Epidermal melanocyte (primary cell): ENCODE results near the gene KRTAP5-2.
A peak's percentile ranks its signal among the peaks of the same experiment; 100 is the strongest.
"Not testable (repeated sequence)": the region's sequence is repeated elsewhere in the genome, so short reads cannot be mapped to it uniquely, and the experiment has no call there.

Experiments used
- DNase-seq: peaks from one replicate; pipeline ENCODE4 v3.0.0; 2011; ENCODE audit warnings: low spot score; ENCODE audit not compliant: insufficient read length

The KRTAP5-2 gene

GRCh38 chr11:1592628-1593027 lies 5.5 kb downstream of the KRTAP5-2 start:
- DNase-seq = no peak

- DNase-seq = no peak
Measured at GRCh38 chr11:1589996-1590395, 8.1 kb downstream of the KRTAP5-2 start.

GRCh38 chr11:1589191-1589963 lies 8.7 kb downstream of the KRTAP5-2 start:
- DNase-seq = not testable (repeated sequence)

GRCh38 chr11:1586699-1587098 lies 11.4 kb downstream of the KRTAP5-2 start:
- DNase-seq = no peak

GRCh38 chr11:1584661-1585370 lies 13.3 kb downstream of the KRTAP5-2 start, which contains the start of gene KRTAP5-1:
KRTAP5-1 (minus strand) TSS chr11:1585283; CDS start chr11:1585249, 34 bp downstream.
- DNase-seq = not testable (repeated sequence)

GRCh38 chr11:1582909-1583308 lies 15.2 kb downstream of the KRTAP5-2 start:
- not testable (repeated sequence) for DNase-seq

GRCh38 chr11:1581976-1582375 lies 16.1 kb downstream of the KRTAP5-2 start:
- DNase-seq = no peak

GRCh38 chr11:1576825-1577224 lies 21.3 kb downstream of the KRTAP5-2 start:
- DNase-seq = no peak

GRCh38 chr11:1575756-1576155 lies 22.3 kb downstream of the KRTAP5-2 start:
- DNase-seq = not testable (repeated sequence)

- no peak for DNase-seq
Measured at GRCh38 chr11:1574933-1575242, 23.2 kb downstream of the KRTAP5-2 start.

- DNase-seq = no peak
Measured at GRCh38 chr11:1574238-1574932, 23.7 kb downstream of the KRTAP5-2 start.

GRCh38 chr11:1573903-1574237 lies 24.2 kb downstream of the KRTAP5-2 start:
- DNase-seq = no peak

- no peak for DNase-seq
Measured at GRCh38 chr11:1573077-1573902, 24.8 kb downstream of the KRTAP5-2 start.

- DNase-seq = peak; percentile 91
Measured at GRCh38 chr11:1572197-1573076, 25.7 kb downstream of the KRTAP5-2 start, which contains the start of gene DUSP8. DUSP8 (minus strand) TSS chr11:1572271; CDS start chr11:1565826, 6,445 bp downstream.

- no peak for DNase-seq
Measured at GRCh38 chr11:1571760-1572196, 26.3 kb downstream of the KRTAP5-2 start.

GRCh38 chr11:1570896-1571759 lies 27.0 kb downstream of the KRTAP5-2 start:
- no peak for DNase-seq

GRCh38 chr11:1570531-1570895 lies 27.6 kb downstream of the KRTAP5-2 start:
- no peak for DNase-seq

GRCh38 chr11:1570001-1570453 lies 28.1 kb downstream of the KRTAP5-2 start:
- DNase-seq = no peak

- DNase-seq = no peak
Measured at GRCh38 chr11:1569251-1569780, 28.8 kb downstream of the KRTAP5-2 start.
